ACC112 (cell line): ENCODE measurements around the gene ZNF335.

Experiments used
- H2AFZ ChIP-seq: fragments of 200-600 bp; sonication (generic); one replicate; pipeline ENCODE4 v1.6.0; 2017; ENCODE audit warnings: antibody characterized with exemption, low read length; ENCODE audit not compliant: unreplicated experiment
- H3K27ac ChIP-seq: fragments of 200-600 bp; sonication (generic); 2 replicates; pipeline ENCODE4 v1.5.1; 2014; ENCODE audit warnings: low read depth, mild to moderate bottlenecking, antibody characterized with exemption, low read length, moderate library complexity
- H3K27me3 ChIP-seq: fragments of 200-600 bp; sonication (generic); 2 replicates; pipeline ENCODE4 v1.6.1; 2014; ENCODE audit warnings: mild to moderate bottlenecking, antibody characterized with exemption, low read length, moderate library complexity, mixed read lengths; ENCODE audit not compliant: insufficient read depth
- H3K36me3 ChIP-seq: fragments of 200-600 bp; sonication (generic); 2 replicates; pipeline ENCODE4 v1.6.1; 2016; ENCODE audit warnings: mild to moderate bottlenecking, antibody characterized with exemption, low read length, moderate library complexity, mixed read lengths; ENCODE audit not compliant: insufficient read depth
- H3K4me1 ChIP-seq: fragments of 200-600 bp; sonication (generic); one replicate; pipeline ENCODE4 v1.6.1; 2016; ENCODE audit warnings: low read length, mixed read lengths; ENCODE audit not compliant: insufficient read depth, unreplicated experiment, control insufficient read depth
- H3K4me3 ChIP-seq: fragments of 200-600 bp; sonication (generic); 2 replicates; pipeline ENCODE4 v1.5.1; 2014; ENCODE audit warnings: mild to moderate bottlenecking, low read depth, low read length
- H3K79me2 ChIP-seq: fragments of 200-600 bp; sonication (generic); one replicate; pipeline ENCODE4 v1.6.0; 2016; ENCODE audit warnings: low read length; ENCODE audit not compliant: control insufficient read depth, unreplicated experiment, insufficient read depth

Gene ZNF335

GRCh38 chr20:45943613-45944012 lies 28.4 kb downstream of the ZNF335 start:
- H3K27ac ChIP-seq = peak overlapping the region; percentile 35
- peaks cover 10% of the 10 kb centered on the region; the same call in 1 of the 2 replicates for H3K36me3 ChIP-seq

GRCh38 chr20:45940469-45940868 lies 31.5 kb downstream of the ZNF335 start:
- Histone ChIP-seq H2AFZ (no peak overlapping the region), H3K27me3 (no peaks in the 10 kb centered on the region), H3K4me3 (no peak overlapping the region), H3K36me3 (peaks cover 15% of the 10 kb centered on the region; the same call in 1 of the 2 replicates), H3K4me1 (peaks cover 21% of the 10 kb centered on the region), H3K79me2 (peaks cover 19% of the 10 kb centered on the region), H3K27ac (no peak overlapping the region)

More at GRCh38 chr20:45943613-45944012, 28.4 kb downstream of the ZNF335 start:
- peaks cover 22% of the 10 kb centered on the region for H3K4me1 ChIP-seq
- H3K4me3 ChIP-seq = no peak overlapping the region
- no peaks in the 10 kb centered on the region for H3K27me3 ChIP-seq
- H3K79me2 ChIP-seq = no peaks in the 10 kb centered on the region
- no peak overlapping the region for H2AFZ ChIP-seq

- peaks cover 19% of the 10 kb centered on the region for H3K79me2 ChIP-seq
- H2AFZ ChIP-seq = no peak overlapping the region
- peaks cover 15% of the 10 kb centered on the region; the same call in 1 of the 2 replicates for H3K36me3 ChIP-seq
- no peaks in the 10 kb centered on the region for H3K27me3 ChIP-seq
- peaks cover 21% of the 10 kb centered on the region for H3K4me1 ChIP-seq
- H3K4me3 ChIP-seq = no peak overlapping the region
- no peak overlapping the region for H3K27ac ChIP-seq
Observed at GRCh38 chr20:45940053-45940452, 31.9 kb downstream of the ZNF335 start.

GRCh38 chr20:45938727-45939438 lies 33.1 kb downstream of the ZNF335 start:
- Histone ChIP-seq H3K4me3 (no peak overlapping the region), H3K36me3 (peaks cover 15% of the 10 kb centered on the region; the same call in 1 of the 2 replicates), H2AFZ (no peak overlapping the region), H3K27me3 (no peaks in the 10 kb centered on the region), H3K27ac (no peak overlapping the region), H3K4me1 (peaks cover 13% of the 10 kb centered on the region), H3K79me2 (peaks cover 19% of the 10 kb centered on the region)

- Histone ChIP-seq H3K4me1 (peaks cover 16% of the 10 kb centered on the region), H3K4me3 (no peak overlapping the region), H3K27me3 (no peaks in the 10 kb centered on the region), H3K27ac (no peak overlapping the region; the same call in 1 of the 2 replicates), H3K36me3 (peaks cover 12% of the 10 kb centered on the region; the same call in 1 of the 2 replicates), H2AFZ (no peak overlapping the region), H3K79me2 (peaks cover 26% of the 10 kb centered on the region)
Observed at GRCh38 chr20:45937765-45938164, 34.2 kb downstream of the ZNF335 start.

- peaks cover 16% of the 10 kb centered on the region for H3K4me1 ChIP-seq
- peak overlapping the region; percentile 87 for H3K4me3 ChIP-seq
- H2AFZ ChIP-seq = peak overlapping the region; percentile 49
Observed at GRCh38 chr20:45935416-45936046, 36.5 kb downstream of the ZNF335 start.

GRCh38 chr20:45934586-45935415 lies 37.2 kb downstream of the ZNF335 start, which contains the start of gene PCIF1:
Gene PCIF1, plus strand, starts transcription at chr20:45934683. Its CDS starts 4,317 bp downstream, at chr20:45939000.
- Histone ChIP-seq H3K27ac (peak within 1 kb of the TSS; percentile 97), H3K27me3 (no peaks in the 10 kb centered on the region), H2AFZ (peak within 1 kb of the TSS; percentile 49), H3K4me3 (peak within 1 kb of the TSS; percentile 87), H3K36me3 (peaks cover 12% of the 10 kb centered on the region; the same call in 1 of the 2 replicates), H3K4me1 (peaks cover 16% of the 10 kb centered on the region), H3K79me2 (peaks cover 26% of the 10 kb centered on the region)

More at GRCh38 chr20:45935416-45936046, 36.5 kb downstream of the ZNF335 start:
- H3K27me3 ChIP-seq = no peaks in the 10 kb centered on the region
- peak overlapping the region; percentile 75 for H3K27ac ChIP-seq
- H3K36me3 ChIP-seq = peaks cover 12% of the 10 kb centered on the region; the same call in 1 of the 2 replicates
- peaks cover 26% of the 10 kb centered on the region for H3K79me2 ChIP-seq

- no peak overlapping the region for H2AFZ ChIP-seq
- peaks cover 16% of the 10 kb centered on the region for H3K4me1 ChIP-seq
Observed at GRCh38 chr20:45934046-45934585, 37.9 kb downstream of the ZNF335 start.

GRCh38 chr20:45933266-45934045 lies 38.5 kb downstream of the ZNF335 start:
- Histone ChIP-seq H3K27ac (peak overlapping the region; percentile 97; the same call in 1 of the 2 replicates), H3K36me3 (peaks cover 5% of the 10 kb centered on the region; the same call in 1 of the 2 replicates), H3K79me2 (peaks cover 26% of the 10 kb centered on the region), H3K4me3 (peak overlapping the region; percentile 87), H3K4me1 (peaks cover 16% of the 10 kb centered on the region), H2AFZ (no peak overlapping the region), H3K27me3 (no peaks in the 10 kb centered on the region)

More at GRCh38 chr20:45934046-45934585, 37.9 kb downstream of the ZNF335 start:
- Histone ChIP-seq H3K79me2 (peaks cover 26% of the 10 kb centered on the region), H3K27ac (peak overlapping the region; percentile 97), H3K27me3 (no peaks in the 10 kb centered on the region), H3K4me3 (peak overlapping the region; percentile 87), H3K36me3 (peaks cover 9% of the 10 kb centered on the region; the same call in 1 of the 2 replicates)
